Thyroid gland (tissue), 4 donors: ENCODE results near the gene CEP131.

Source experiments
- CTCF ChIP-seq, 6 experiments: fragments of 200-600 bp in 3 of 6; fragments of 450-650 bp in 3 of 6; sonication (generic) in 3 of 6; IDR thresholded peaks; one replicate each; pipeline ENCODE4 v1.5.1; 2016 to 2019; ENCODE audit warnings: antibody characterized with exemption in 6 of 6, mild to moderate bottlenecking in 2 of 6, inconsistent platforms in 1 of 6, moderate library complexity in 1 of 6
- POLR2A ChIP-seq, 2 donors: fragments of 450-650 bp; IDR thresholded peaks; one replicate each; pipeline ENCODE4 v1.6.1; 2017; ENCODE audit warnings: antibody characterized with exemption in 2 of 2, mild to moderate bottlenecking in 2 of 2, moderate library complexity in 1 of 2

- TF ChIP-seq CTCF (IDR thresholded peaks at IDR 0.05) (no peak), POLR2A (IDR thresholded peaks at IDR 0.05) (no peak)
Observed at GRCh38 chr17:81244358-81245023, 21.7 kb upstream of the CEP131 start.
